Non-pigmented ciliary epithelial cell (primary cell): Measurements from ENCODE around the gene ADAMTSL1.

Experiments
- DNase-seq: peaks from one replicate; pipeline ENCODE4 v3.0.0-alpha.2; 2010; ENCODE audit warnings: low read depth

ADAMTSL1 gene

GRCh38 chr9:18775930-18776329, 302.0 kb downstream of the ADAMTSL1 start:
- DNase-seq: no peak

- no peak for DNase-seq
Measured at GRCh38 chr9:18776836-18777820, 303.2 kb downstream of the ADAMTSL1 start.

GRCh38 chr9:18778147-18778546, 304.2 kb downstream of the ADAMTSL1 start:
- no peak for DNase-seq

- no peak for DNase-seq
Measured at GRCh38 chr9:18778846-18779245, 304.9 kb downstream of the ADAMTSL1 start.

- no peak for DNase-seq
Measured at GRCh38 chr9:18783909-18784308, 310.0 kb downstream of the ADAMTSL1 start.

- no peak for DNase-seq
Measured at GRCh38 chr9:18785604-18786003, 311.7 kb downstream of the ADAMTSL1 start.

GRCh38 chr9:18786196-18786595, 312.2 kb downstream of the ADAMTSL1 start:
- no peak for DNase-seq

- no peak for DNase-seq
Measured at GRCh38 chr9:18786911-18787650, 313.1 kb downstream of the ADAMTSL1 start.

GRCh38 chr9:18788256-18788655, 314.3 kb downstream of the ADAMTSL1 start:
- no peak for DNase-seq

- DNase-seq: no peak
Measured at GRCh38 chr9:18791074-18791473, 317.1 kb downstream of the ADAMTSL1 start.

- DNase-seq: no peak
Measured at GRCh38 chr9:18793122-18793521, 319.2 kb downstream of the ADAMTSL1 start.

- DNase-seq: peak; percentile 86
Measured at GRCh38 chr9:18795947-18796671, 322.2 kb downstream of the ADAMTSL1 start.

GRCh38 chr9:18796696-18797270, 322.8 kb downstream of the ADAMTSL1 start:
- DNase-seq: no peak

GRCh38 chr9:18798106-18798505, 324.2 kb downstream of the ADAMTSL1 start:
- no peak for DNase-seq

GRCh38 chr9:18798508-18799290, 324.7 kb downstream of the ADAMTSL1 start:
- DNase-seq: no peak

- DNase-seq: no peak
Measured at GRCh38 chr9:18799428-18799827, 325.5 kb downstream of the ADAMTSL1 start.

- no peak for DNase-seq
Measured at GRCh38 chr9:18800579-18800978, 326.6 kb downstream of the ADAMTSL1 start.

- no peak for DNase-seq
Measured at GRCh38 chr9:18805386-18805785, 331.4 kb downstream of the ADAMTSL1 start.

GRCh38 chr9:18806232-18807080, 332.5 kb downstream of the ADAMTSL1 start:
- no peak for DNase-seq

- DNase-seq: no peak
Measured at GRCh38 chr9:18810581-18810980, 336.6 kb downstream of the ADAMTSL1 start.
